ENCODE measurements around the gene LHX1.

The LHX1 gene

GRCh38 chr17:36922175-36922574, 15.1 kb upstream of the LHX1 start:
- DNase-seq (ENCODE audit: low spot score): no peak

- no peak for DNase-seq (ENCODE audit: low spot score)
Measured at GRCh38 chr17:36923814-36924221, 13.5 kb upstream of the LHX1 start.

- no peak for DNase-seq (ENCODE audit: low spot score)
Measured at GRCh38 chr17:36926226-36926625, 11.0 kb upstream of the LHX1 start.

GRCh38 chr17:36926701-36927100, 10.6 kb upstream of the LHX1 start:
- DNase-seq (ENCODE audit: low spot score): no peak

GRCh38 chr17:36928471-36929345, 8.6 kb upstream of the LHX1 start:
- DNase-seq (ENCODE audit: low spot score): no peak

- no peak for DNase-seq (ENCODE audit: low spot score)
Measured at GRCh38 chr17:36929851-36930582, 7.3 kb upstream of the LHX1 start.

- DNase-seq (ENCODE audit: low spot score): no peak
Measured at GRCh38 chr17:36930583-36930900, 6.7 kb upstream of the LHX1 start.

GRCh38 chr17:36931096-36931696, 6.1 kb upstream of the LHX1 start:
- no peak for DNase-seq (ENCODE audit: low spot score)

GRCh38 chr17:36931697-36932382, 5.4 kb upstream of the LHX1 start:
- no peak for DNase-seq (ENCODE audit: low spot score)

- DNase-seq (ENCODE audit: low spot score): no peak
Measured at GRCh38 chr17:36932383-36932693, 4.9 kb upstream of the LHX1 start.

GRCh38 chr17:36932694-36933511, 4.4 kb upstream of the LHX1 start:
- DNase-seq (ENCODE audit: low spot score): no peak

- DNase-seq (ENCODE audit: low spot score): no peak
Measured at GRCh38 chr17:36933512-36934143, 3.6 kb upstream of the LHX1 start.

- no peak for DNase-seq (ENCODE audit: low spot score)
Measured at GRCh38 chr17:36934144-36934691, 3.1 kb upstream of the LHX1 start.

- DNase-seq (ENCODE audit: low spot score): no peak
Measured at GRCh38 chr17:36934692-36935630, 2.3 kb upstream of the LHX1 start.

GRCh38 chr17:36935671-36936454, 1.4 kb upstream of the LHX1 start:
- no peak for DNase-seq (ENCODE audit: low spot score)

GRCh38 chr17:36936455-36937000, 747 bp upstream of the LHX1 start:
- DNase-seq (ENCODE audit: low spot score): no peak

GRCh38 chr17:36937959-36938565, 787 bp downstream of the LHX1 start:
- DNase-seq (ENCODE audit: low spot score): no peak

- DNase-seq (ENCODE audit: low spot score): no peak
Measured at GRCh38 chr17:36938566-36939051, 1.3 kb downstream of the LHX1 start.

Data from Ammon's horn (tissue), 1 donor.